ENCODE measurements around the gene CTNNA1.
"Not testable (repeated sequence)": the region's sequence is repeated elsewhere in the genome, so short reads cannot be mapped to it uniquely, and the experiment has no call there.

CTNNA1 gene

DNA sequence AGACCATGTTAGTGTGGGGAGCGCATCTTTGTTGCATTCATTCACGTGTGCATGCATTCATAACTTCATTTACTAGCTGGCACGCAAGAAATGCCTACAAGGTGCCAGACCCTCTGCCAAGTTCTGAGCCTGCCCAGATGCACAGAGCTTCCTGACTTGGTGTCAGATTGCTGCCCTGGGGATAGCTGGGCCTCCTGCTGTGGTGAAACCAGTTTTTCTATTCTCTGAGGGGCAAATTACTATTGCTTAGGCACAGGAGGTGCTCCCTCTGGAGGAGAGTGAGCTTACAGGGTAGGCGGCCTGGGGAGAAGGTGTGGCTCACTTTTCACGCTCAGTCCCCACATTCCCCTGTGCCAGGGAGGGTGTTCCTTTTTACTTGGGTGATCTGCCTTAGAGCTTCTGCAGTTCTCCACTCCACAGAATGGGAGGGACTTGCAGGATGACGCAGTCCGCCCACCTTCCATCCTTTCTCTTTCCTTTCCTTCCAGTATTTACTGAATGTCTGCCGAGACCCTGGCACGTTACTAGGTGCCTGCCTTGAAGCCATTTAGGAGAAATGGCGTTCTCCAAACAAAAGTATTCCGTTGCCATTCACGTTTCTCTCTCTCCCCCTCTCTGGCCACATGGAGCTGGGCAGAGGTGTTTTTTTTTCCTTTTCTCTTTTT lies 27.9 kb upstream of the CTNNA1 start:
- no peak for DNase-seq

DNA sequence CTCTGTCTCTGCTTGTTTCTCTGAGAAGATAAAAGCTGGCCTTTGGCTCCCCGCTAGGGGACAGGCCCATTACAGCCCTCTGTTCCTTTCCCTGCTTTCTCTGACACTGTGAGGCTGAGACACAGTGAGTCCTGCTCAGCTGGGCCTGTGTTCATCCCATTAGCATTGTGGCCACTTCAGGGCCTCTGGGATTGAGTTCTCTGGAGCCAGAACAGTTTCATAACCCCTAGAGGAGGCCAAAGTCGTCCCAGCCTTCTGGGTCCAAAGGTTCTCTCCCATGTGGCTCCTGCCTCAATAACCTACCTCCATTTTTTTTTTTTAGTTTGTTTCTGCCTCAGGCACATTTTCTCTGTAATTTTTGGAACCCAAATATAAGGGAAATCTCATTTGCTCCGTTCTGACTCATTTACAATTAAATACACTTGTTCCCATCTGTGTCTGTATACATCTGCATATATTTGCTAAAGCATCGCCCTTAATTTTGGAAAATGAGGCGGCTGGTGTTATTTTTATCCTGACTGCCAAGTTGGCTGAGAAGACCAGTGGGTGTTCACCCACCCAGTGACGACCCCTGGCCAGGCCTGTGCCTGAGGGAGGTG lies 27.3 kb upstream of the CTNNA1 start:
- no peak for DNase-seq

DNA sequence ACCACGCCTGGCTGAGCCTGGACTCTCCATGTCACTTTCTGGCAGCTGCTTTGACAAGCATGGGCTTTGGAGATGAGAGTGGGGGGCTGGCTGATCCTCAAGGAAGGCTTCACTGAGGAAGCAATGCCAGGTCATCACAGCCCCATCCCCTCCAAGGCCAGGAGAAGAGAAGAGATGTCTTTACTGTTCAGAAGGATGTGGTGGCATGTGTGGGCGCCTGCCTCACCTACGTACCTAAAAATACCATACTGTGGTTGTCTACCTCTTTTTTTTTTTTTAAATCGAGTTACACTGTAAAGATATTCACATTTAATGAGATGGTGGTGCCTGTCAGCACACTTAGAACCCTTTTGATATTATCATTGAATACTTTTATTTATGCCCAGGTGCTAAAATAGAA lies 26.4 kb upstream of the CTNNA1 start:
- DNase-seq: no peak

DNA sequence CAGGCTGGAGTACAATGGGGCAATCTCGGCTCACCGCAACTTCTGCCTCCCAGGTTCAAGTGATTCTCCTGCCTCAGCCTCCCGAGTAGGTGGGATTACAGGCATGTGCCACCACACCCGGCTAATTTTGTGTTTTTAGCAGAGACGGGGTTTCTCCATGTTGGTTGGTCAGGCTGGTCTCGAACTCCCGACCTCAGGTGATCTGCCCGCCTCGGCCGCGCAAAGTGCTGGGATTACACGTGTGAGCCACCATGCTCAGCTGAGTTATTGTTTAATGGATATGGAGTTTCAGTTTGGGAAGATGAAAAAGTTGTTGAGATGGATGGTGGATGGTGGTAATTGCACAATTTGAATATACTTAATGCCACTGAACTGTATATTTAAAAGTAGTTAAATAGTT lies 22.7 kb upstream of the CTNNA1 start:
- not testable (repeated sequence) for DNase-seq

DNA sequence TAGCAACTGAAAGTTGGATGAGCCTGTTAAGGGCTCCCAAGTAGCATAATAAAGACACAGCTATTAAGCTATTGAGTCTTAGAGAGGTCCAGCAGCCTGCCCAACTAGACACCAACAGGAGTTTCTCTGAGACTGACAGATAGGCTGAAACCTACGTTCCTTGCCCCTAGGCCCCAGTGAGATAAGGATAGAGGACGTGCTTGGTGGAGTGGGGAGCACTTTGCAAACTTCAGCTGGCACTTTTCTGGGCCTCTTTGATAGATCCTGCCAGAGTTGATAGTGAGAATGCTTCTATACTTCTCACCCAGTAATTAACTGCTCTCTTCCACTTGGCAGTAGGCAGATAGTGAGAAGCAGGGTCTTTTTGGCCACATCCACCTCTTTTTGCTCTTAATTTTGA lies 20.8 kb upstream of the CTNNA1 start:
- no peak for DNase-seq

DNA sequence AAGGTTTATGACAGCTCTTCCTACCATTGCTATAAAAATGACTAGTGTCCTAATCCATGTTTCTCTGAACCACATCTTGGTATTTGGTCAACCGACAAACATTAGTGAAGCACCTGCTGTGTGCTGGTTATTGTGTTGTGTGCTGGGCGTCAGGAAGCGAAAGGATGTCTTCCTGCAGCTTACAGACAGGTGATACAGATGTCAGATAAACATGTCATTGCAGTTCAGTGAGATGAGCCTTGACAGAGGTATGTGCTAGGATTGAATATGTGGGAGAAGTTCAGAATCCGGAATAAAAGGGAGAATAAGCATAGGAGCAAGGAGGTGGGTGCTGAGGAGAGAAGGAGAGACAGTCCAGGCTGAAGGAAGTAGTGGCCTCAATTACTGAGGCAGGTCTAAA lies 20.3 kb upstream of the CTNNA1 start:
- DNase-seq: no peak

DNA sequence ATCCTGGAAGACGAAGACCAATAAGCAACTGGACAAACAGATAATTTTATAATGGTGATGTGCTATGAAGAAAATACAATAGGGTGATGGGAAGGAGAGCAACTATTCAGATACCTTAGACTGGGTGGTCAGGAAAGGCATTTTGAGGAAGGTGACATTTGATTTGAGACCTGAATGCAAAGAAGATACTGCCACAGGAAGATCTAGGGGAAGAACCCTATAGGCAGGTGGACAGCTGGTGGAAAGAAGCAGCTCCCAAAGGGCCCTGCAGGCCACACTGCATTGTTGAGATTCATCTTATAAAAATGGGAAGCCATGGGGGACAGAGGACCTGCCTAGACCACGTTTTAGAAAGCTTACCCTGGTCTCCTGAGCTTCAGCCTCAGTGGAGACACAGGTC lies 19.7 kb upstream of the CTNNA1 start:
- DNase-seq: no peak

DNA sequence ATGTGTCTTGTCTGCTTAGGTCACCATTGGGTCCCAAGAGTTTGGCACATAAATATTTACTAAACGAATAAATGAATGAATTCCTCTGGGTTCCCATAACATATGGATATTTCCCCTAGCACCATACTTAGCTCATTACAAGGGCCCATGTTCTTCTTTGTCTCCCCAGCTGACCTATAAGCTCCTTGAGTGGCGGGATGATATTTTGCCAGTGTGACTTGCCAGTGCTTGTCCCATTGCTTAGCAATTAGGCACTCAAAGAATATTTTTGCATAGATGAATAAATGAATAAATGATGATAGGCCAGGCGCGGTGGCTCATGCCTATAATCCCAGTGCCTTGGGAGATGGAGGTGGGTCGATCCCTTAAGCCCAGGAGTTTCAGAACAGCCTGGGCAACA lies 16.9 kb upstream of the CTNNA1 start:
- no peak for DNase-seq

DNA sequence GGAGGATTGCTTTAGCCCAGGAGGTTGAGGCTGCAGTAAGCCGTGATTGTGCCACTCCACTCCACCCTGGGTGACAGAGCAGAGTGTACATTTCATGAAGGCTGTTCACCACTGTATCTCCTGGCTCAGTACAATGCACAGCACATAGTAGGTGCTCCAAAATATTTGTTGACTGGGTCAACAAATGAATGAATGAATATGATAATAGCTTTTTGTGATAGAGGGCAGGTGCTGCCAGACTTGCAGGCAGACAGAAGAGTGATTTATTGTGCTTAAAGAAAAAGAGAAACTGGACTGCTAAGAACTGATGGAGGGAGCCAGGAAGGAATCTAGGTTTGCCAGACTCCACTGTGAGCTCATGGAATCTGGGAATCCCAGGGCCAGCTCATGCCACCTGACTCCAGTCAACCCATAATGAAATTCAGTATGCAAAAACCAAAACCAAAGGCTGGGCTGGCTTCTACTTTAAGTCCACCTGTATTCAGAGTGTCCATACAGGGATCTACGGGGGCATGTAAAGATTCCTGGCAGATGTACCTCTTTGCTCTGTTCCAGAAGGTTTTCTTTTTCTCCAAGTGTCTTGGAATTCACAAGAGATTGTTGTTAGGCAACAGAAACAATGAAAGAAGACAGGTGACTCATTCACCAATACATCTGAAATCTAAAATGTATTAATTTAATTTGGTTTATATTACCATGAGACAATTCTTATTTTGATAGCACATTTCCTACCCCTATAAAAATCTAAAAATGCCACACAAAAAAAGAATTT lies 15.5 kb upstream of the CTNNA1 start:
- DNase-seq: no peak

DNA sequence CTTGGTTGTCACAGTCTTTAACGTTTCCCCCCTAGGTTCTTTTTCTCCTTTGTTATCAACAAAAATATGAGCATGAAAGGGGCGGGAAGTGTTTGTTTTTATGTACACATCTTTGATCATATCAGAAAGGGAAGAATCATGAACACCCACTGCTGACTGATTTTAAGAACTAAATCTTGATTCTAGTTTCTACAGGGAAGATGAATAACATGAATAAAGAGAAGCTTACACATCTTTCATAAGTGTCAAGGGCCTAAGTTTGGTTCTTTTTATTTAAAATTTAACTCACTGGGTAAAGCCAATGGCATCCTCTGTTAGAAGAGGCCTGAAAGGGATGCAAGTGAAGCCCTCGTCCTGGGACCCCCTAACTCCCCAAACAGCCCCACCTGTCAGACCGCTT lies 14.8 kb upstream of the CTNNA1 start:
- DNase-seq: no peak

DNA sequence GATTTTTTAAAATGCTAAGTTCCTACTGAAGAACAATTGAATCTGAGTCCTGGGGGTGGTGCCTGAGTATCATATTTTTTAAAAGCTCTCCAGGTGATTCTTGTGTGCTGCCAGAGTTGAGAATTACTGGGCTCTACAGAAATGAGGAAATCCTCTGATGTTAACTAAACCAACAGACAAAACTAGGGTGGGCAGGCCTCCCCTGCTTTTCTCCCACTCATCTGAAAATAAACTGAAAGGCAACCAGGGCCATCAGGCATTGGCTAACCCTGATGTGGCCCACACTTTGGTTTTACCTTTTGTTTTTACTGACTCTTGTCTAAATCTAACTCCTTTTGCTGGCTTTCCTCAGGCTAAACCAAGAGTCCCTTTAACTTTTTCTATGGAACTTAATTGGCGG lies 13.3 kb upstream of the CTNNA1 start:
- DNase-seq: no peak

DNA sequence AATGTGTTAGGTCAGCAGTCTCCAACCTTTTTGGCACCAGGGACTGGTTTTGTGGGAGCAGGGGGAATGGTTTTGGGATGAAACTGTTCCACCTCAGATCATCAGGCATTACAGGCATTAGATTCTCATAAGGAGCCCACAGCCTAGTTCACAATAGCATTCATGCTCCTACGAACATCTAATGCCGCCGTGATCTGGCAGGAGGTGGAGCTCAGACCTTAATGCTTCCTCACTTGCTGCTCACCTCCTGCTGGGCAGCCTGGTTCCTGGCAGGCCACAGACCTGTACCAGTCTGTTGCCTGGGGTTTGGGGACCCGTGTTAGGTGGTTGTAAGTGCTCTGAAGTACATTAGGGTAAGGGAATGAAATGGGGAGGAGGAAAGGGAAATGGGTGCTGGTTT lies 9.7 kb upstream of the CTNNA1 start:
- DNase-seq: no peak

DNA sequence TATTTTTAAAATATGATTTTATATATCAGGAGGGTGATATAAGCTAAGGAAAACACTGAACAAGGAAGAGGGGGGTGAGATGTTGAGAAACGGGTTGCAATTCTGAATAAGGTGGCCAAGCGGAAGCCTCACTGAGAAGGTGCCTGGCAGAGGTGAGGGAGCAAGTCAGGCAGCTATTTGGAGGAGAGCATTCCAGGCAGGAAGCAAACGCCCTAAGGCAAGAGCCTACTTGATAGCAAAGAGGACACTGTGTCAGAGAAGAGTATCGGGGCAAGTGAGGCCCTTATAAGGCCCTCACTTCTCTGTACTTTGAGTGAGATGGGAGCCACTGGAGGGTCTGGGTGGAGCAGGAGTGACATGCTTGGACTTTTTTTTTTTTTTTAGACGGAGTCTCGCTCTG lies 8.0 kb upstream of the CTNNA1 start:
- no peak for DNase-seq

DNA sequence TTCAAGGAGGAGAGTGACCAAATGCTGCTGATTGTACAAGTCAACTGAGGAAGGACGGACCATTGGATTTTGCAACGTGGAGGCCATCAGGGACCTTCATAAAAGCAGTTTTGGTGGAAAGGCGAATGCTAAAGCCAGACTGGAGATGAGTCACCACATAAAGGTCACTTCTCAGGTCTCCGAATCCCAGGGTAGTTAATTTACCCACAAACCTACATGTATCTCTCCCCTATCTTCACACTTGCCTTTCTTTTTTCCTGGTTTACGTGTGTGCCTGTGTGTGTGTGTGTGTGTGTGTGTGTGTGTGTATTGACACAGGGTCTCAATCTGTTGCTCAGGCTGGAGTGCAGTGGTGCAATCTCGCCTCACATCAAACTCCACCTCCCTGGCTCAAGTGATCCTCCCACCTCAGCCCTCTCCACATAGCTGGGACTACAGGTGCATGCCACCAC lies 4.6 kb upstream of the CTNNA1 start:
- no peak for DNase-seq

DNA sequence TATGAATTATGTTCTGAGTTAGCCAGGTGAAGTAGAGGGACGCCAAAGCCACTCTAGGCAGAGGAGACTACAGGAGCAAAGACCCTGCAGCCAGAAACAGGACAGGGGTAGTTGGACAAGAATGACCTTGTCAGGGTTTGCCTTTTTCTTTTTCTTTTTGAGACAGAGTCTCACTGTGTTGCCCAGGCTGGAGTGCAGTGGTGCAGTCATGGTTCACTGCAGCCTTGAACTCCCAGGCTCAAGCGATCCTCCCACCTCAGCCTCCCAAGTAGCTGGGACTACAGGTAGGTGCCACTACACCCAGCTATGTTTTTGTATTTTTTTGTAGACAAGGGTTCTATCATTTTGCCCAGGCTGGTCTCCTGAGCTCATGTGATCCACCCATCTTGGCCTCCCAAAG lies 1.9 kb upstream of the CTNNA1 start:
- DNase-seq: not testable (repeated sequence)

DNA sequence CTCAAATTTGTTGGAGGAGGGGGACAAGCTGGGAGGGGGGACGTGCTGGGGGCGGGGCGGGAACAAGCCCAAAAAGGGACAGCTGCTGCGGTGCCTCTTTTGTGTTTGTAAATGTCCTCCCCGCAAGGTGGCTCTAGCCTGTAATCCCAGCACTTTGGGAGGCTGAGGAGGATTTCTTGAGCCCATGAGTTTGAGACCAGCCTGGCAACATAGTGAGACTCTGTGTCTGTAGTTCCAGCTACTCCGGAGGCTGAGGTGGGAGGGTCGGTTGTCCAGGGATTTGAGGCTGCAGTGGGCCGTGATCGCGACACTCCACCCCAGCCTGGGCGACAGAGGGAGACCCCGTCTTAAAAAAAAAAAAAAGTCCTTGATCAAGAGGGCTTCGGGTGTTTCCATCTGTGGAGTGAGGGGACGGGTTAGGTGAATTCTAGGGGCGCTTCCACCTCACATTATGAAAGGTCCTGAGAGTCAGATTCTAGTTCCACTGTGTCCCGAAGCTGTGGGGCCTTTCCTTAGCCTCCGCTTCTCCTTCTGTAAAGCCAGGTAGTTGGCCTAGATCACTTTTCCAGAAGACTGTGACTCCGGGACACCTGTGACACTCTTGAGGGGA lies 779 bp upstream of the CTNNA1 start:
- no peak for DNase-seq

DNA sequence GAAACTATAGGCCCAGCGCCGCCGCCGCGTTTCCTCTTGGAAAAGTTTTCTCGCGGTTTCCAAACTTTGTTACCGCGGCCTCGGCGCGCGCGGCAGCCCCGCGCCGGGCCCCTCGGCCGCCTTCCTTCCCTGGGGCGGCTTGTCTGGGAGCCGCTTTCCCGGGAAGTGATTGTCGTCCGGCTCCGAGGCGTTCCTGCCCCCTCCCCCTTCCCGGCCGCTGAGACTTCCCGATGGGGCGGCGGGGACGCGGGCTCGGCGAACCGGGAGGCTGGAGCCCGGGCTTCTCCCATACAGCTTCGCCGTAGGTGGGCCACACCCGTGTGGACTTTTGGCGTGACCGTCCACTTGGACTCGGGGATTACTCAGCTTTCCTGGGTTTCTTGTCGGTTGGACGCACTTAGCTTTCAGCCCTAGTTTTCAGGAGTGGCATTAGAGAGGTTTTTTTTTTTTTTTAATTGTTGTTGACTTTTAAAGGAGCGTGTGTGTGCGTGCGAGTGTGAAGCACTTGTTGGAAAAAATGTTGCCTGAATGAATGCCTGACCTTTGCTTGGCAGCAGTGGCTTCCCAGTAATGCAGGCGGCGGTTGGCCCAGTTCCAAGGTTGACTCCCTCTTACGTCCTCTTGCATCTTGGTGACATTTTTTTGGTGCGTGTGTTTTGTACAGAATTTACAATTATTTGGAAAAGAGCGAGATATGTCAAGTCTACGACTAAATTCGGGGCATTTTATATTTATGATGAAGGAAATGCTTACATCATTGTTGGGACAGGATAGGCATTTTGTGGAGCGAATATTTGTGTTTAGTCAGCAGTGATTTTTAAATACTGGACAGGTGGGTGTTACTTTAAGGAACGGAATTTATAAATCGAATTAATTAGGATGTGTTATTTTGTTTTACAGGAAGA lies 821 bp downstream of the CTNNA1 start:
- DNase-seq: peak; percentile 20 to 23

DNA sequence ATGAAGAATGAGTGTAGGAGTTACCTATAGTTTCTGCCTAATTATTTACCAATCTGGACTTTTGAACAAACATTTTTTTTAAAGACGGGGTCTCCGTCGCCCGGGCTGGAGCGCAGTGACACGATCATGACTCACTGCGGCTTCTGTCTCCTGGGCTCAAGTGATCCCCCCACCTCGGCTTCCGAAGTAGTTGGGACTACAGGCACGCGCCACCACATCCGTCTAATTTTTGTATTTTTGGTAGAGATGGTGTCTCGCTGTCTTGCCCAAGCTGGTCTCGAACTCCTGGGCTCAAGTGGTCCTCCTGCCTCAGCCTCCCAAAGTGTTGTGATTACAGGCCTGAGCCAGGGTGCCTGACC lies 1.5 kb downstream of the CTNNA1 start:
- DNase-seq: no peak

DNA sequence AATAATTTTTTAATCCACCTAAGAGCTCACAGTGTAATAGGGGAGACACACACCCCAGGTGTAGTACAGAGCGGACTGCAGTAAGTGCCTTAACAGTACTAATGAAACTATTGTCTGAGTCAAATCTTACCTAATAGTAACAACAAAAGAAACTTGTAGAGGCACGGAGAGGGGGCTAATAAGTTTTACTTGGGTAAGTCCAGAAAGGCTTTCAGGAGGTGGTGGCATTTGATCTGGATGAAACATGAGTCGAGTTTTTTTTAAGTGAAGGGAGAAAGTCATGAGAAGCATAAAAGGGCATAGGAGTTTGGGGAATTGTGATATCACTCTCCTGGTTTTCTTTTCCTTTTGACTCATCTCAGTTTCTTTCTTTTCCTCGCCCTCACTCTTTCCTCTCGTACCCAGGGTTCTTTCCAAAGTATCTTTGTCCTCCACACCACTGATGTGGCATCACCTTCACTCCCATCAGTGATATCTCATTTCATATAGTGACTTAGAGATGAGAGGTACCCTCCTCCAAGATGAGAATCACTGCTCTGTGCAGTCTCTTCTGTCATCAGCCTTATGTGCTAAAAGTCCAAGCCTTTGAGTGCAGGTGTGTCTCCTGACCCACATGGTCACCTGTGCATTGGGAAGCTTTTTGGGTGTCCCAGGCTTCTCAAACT lies 2.0 kb downstream of the CTNNA1 start:
- DNase-seq: no peak

DNA sequence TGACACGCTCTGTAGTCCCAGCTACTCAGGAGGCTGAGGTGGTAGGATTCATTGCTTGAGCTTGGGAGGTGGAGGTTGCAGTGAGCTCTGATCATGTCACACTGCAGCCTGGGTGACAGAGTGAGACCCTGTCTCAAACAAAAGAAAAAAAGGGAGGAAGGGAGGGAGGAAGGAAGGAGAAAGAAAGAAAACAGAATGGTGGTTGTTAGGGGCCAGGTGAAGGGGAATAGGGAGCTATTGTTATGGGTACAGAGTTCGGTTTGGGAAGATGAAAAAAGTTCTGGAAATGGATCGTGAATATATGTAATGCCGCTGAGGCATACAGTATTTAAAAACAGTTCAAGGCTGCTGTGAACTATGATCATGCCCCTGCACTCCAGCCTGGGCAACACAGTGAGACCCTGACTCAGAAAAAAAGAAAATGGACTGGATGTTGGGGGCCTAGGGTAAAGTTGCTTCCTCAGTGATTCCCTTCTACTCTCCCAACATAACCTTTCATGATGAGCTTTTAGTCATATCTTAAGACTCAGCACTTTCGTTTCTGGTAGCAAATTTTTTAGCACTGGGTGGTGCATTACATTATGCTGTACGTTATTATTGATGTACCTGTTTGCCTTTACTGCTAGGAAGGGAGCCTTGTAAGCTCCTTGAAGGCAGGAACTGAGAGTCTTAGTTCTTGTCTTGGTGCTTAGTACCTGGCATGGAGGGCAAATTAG lies 4.0 kb downstream of the CTNNA1 start:
- DNase-seq: no peak

DNA sequence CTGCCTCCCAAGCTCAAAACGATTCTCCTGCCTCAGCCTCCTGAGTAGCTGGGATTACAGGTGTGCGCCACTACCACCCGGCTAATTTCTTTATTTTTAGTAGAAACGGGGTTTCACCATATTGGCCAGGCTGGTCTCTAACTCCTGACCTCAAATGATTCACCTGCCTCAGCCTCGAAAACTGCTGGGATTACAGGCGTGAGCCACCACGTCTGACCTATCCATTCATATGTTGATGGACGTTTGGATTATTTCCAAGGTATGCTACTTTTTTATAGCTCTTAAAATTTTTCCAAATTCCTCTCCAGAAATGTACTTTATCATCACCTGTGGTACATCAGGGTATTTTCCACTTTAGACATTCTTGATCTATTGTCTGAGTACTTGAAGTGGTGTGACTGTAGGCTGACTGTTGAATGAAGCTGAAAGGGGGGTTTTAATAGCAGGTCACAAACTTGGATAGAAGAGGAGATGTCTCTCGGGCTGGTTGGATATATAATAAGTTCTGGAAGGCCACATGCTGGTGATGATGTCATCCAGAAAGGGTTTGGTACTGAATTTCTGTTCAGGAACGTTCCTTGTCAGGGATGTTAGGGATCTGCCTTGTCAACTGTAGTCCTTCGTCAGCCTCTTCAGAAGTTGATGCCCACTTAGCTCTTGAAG lies 7.4 kb downstream of the CTNNA1 start:
- no peak for DNase-seq

Measured in AML-193 (cell line).